ENCODE measurements around the gene GNS. TPM values are rescaled to one million over a fixed set of nuclear protein-coding genes. Genes with fewer than 3 reads are reported as not detected.
A peak's percentile ranks its signal among the peaks of the same experiment; 100 is the strongest.

Gene GNS
- total and polyA plus RNA-seq, 2 of the 4 experiments (the other 2 are of a cell fraction): 60.4 to 80.7 TPM

- Histone ChIP-seq H3K4me3 (ENCODE audit: insufficient read depth, low read depth, low read length) (no peak overlapping the region), H3K4me1 (ENCODE audit: control insufficient read depth, insufficient read depth, low read length) (peaks cover 25% of the 10 kb centered on the region), H3K18ac (ENCODE audit: low read depth, low read length) (no peak overlapping the region), H2BK15ac (ENCODE audit: low read depth, low read length) (no peak overlapping the region), H2AK9ac (replicated peaks; ENCODE audit: low read depth, low read length, poor library complexity) (no peak overlapping the region), H3K9ac (ENCODE audit: low read depth, low read length) (no peak overlapping the region), H2BK5ac (ENCODE audit: low read depth, low read length, poor library complexity, severe bottlenecking) (no peak overlapping the region), H3K79me1 (ENCODE audit: low read depth in 1 of 2, low read length in 2 of 2) (peaks cover 44 to 92% of the 10 kb centered on the region in 2 experiments), H3K9me3 (ENCODE audit: control insufficient read depth, insufficient read depth, low read length) (no peaks in the 10 kb centered on the region), H3K9me1 (ENCODE audit: insufficient read depth, low read length) (peaks cover 29% of the 10 kb centered on the region), H2AFZ (replicated peaks; ENCODE audit: low read length, poor library complexity) (no peak overlapping the region), H3K23ac (ENCODE audit: low read depth, low read length) (0 out of 2 replicates have a peak overlapping the region, but pooled peaks have one; percentile 89), H4K20me1 (ENCODE audit: insufficient read depth, low read length) (peaks cover 57% of the 10 kb centered on the region; the same call in 1 of the 2 replicates), H3K4ac (ENCODE audit: low read depth, low read length) (no peak overlapping the region), H3K27me3 (ENCODE audit: control insufficient read depth, insufficient read depth, low read length) (no peaks in the 10 kb centered on the region), H3K56ac (ENCODE audit: extremely low read depth, insufficient read depth, low read length) (no peak overlapping the region), H2BK20ac (ENCODE audit: low read depth, low read length) (peak overlapping the region; percentile 26; the same call in 1 of the 2 replicates), H3K14ac (replicated peaks; ENCODE audit: low read depth, low read length) (peak overlapping the region; percentile 59; the same call in 1 of the 2 replicates), H4K91ac (ENCODE audit: insufficient read depth, low read depth, low read length) (peak overlapping the region; percentile 29; the same call in 1 of the 2 replicates), H3K27ac (ENCODE audit: insufficient read depth, low read length) (no peak overlapping the region), H2AK5ac (ENCODE audit: low read depth, low read length) (0 out of 2 replicates have a peak overlapping the region, but pooled peaks have one; percentile 29), H3K4me2 (ENCODE audit: low read depth, low read length) (no peak overlapping the region), H4K8ac (ENCODE audit: low read depth in 2 of 2, low read length in 2 of 2) (no peak overlapping the region; a peak in 1 of 4 replicates), H3K36me3 (ENCODE audit: control insufficient read depth, insufficient read depth, low read length) (no peaks in the 10 kb centered on the region), H4K5ac (ENCODE audit: low read depth, low read length) (0 out of 2 replicates have a peak overlapping the region, but pooled peaks have one; percentile 17), H2BK120ac (ENCODE audit: low read depth, low read length) (no peak overlapping the region)
- in situ Hi-C loops (cut with MboI; ENCODE audit: low sequenced_read_pairs) (no loop called here), dilution Hi-C loops (cut with HindIII; ENCODE audit: low sequenced_read_pairs, unreplicated experiment) (no loop called here), intact Hi-C loops (cut with micrococcal nuclease) (no loop called here)
- POLR2A ChIA-PET (ENCODE audit: unreplicated experiment): no interaction called here
- BruUV-seq (replicated peaks): no TSS peak
- 80% methylated on average over 2 of the region's 10 CpGs; no CpG with 5 or more reads in 1 of the 2 experiments for WGBS, 2 experiments (ENCODE audit: extremely low coverage in 2 of 2, insufficient read length in 1 of 2)
- CTCF ChIA-PET: no interaction called here
- TF ChIP-seq POLR2A (IDR thresholded peaks at IDR 0.05; ENCODE audit: low read depth, low read length) (no peak), RCOR1 (IDR thresholded peaks at IDR 0.05; ENCODE audit: insufficient replicate concordance, low read length) (no peak), NFE2L2 (IDR thresholded peaks at IDR 0.05; ENCODE audit: low read depth, low read length) (no peak), MXI1 (IDR thresholded peaks at IDR 0.05; ENCODE audit: borderline replicate concordance, low read depth, low read length) (no peak), CHD1 (IDR thresholded peaks at IDR 0.05; ENCODE audit: low read depth, low read length) (no peak), ELK1 (IDR thresholded peaks at IDR 0.05; ENCODE audit: borderline replicate concordance, low read depth, low read length) (no peak), RFX5 (IDR thresholded peaks at IDR 0.05; ENCODE audit: low read depth, low read length) (no peak), CEBPB (IDR thresholded peaks at IDR 0.05; ENCODE audit: low read depth, low read length) (no peak), FOS (IDR thresholded peaks at IDR 0.05; ENCODE audit: low read depth, low read length) (no peak), CTCF (conservative IDR thresholded peaks at IDR 0.05; ENCODE audit: low read depth, low read length) (no peak), RAD21 (IDR thresholded peaks at IDR 0.05; ENCODE audit: low read length) (no peak), MAZ (IDR thresholded peaks at IDR 0.05; ENCODE audit: borderline replicate concordance, low read depth, low read length) (no peak), BHLHE40 (IDR thresholded peaks at IDR 0.05; ENCODE audit: low read depth, low read length) (no peak), USF2 (IDR thresholded peaks at IDR 0.05; ENCODE audit: low read depth, low read length) (no peak), MAFK (IDR thresholded peaks at IDR 0.05; ENCODE audit: low read depth, low read length) (no peak)
- no peak for DNase-seq
- ATAC-seq (ENCODE audit: low read depth): no peak
Observed at GRCh38 chr12:64674367-64674922, 84.8 kb downstream of the GNS start.

Measured in IMR-90 (cell line).